Germinal center (tissue), 1 donor: ENCODE measurements around the gene ABLIM2.

Experiments used
- DNase-seq: peaks from one replicate; pipeline ENCODE4 v3.0.0; 2012; ENCODE audit warnings: mixed read lengths, low spot score

ABLIM2 gene

DNA sequence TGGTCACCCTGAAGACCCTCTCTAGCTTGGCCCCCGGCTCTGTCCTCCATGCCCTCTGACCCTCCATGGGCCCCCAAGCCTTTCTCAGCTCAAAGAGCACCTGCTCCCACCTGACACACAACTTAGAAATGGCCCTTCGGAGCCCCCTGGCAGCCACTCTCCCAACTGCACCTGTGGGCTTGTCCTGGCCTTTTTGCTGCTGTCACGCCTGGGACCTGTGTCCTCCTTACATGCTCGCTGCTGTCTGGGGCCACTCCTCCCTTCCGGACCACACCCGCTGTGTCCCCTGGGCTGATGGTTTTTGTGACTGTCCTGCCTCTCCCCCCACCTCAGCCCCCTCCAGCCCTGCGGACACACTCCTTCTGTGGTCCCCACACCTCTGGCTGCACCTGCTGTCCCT lies 112.7 kb downstream of the ABLIM2 start:
- DNase-seq, result no peak

DNA sequence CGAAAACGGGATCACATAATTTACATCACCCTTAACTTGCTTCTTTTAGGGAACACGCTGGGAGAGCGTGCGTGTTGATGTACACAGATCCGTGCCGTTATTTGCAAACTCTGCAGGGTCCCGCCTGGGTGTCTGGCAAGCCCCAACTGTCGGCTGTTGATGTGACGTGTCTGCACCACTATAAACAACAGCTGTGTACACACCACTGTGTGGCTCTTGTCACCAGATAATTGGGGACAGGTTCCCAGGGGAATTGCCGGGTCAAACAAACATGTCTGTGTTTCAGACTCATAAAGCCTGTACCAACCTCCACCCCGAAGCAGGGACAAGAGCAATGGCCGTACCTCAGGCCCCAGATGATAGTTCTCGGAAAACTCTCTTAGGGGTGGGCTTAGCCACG lies 113.9 kb downstream of the ABLIM2 start:
- DNase-seq, result no peak

DNA sequence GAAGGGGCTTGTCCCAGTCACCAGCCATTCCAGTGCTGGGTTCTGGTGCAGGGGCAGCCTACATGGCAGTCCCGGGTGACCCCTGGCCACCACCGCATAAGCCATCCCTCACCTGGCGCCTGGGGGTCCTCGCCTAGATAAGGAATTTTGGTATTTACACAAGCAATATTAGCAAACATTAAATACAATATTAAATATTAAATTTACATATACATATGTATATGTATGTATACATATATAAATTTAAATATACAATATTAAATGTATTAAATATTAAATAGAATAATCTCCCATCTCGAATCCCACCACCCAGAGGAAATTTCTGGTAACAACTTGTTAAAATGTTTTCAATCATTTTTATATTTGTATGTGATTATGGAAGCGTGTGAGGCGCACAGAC lies 114.4 kb downstream of the ABLIM2 start:
- DNase-seq, result no peak

DNA sequence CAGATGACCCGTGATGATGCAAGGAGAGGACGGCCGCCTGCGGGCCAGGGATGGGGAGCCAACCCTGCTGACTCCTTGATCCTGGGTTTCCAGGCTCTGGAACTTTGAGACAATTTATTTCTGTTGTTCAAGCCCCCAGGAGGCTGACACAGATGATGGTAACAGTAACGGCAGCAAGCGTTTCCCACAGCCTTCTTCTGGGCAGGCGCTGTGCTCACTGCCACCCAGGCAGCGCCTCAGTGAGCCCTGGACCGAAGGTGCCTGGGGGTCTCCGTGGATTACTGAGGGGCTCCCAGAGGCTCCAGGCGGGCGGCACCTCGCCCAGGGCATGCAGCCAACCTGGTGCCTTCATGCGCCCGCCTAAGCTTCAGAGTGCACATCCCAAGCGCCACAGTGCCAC lies 115.0 kb downstream of the ABLIM2 start:
- no peak for DNase-seq

DNA sequence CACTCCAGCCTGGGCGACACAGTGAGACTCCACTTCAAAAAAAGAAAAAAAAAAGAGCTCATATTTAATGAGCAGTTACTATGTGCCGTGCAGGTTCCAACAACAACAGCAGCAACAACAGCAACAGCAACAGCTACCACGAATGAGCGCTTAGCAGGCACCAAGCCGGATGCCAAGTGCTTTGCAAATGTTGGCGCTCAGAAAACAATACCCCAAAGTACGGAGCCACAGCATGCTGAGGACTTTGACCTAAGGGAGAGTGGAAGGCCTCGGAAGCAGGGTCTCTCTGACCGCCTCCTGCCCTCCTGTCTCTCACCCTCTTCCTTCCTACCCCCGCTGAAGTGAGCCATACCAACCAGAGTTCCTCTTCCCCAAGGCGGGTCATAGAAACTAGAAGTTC lies 116.7 kb downstream of the ABLIM2 start:
- DNase-seq, result no peak

DNA sequence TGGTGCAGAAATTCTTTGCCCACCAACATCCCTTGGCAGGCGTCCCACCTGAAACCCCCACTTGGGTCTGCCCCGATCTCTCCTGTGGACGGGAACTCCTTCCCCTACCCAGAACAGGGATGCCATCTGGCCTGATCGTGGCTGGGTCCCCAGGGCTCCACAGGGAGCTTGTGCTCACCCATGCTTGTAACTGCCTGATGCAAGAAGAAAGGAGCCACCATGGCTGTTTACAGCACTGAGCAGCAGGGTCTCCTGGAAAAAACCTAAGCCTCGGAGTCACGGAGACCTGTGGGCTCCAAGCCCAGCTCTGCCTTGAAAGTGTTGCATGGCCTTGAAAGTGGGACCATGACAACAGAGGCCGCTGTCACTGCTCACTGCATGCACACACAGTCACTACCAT lies 117.4 kb downstream of the ABLIM2 start:
- DNase-seq, result no peak

DNA sequence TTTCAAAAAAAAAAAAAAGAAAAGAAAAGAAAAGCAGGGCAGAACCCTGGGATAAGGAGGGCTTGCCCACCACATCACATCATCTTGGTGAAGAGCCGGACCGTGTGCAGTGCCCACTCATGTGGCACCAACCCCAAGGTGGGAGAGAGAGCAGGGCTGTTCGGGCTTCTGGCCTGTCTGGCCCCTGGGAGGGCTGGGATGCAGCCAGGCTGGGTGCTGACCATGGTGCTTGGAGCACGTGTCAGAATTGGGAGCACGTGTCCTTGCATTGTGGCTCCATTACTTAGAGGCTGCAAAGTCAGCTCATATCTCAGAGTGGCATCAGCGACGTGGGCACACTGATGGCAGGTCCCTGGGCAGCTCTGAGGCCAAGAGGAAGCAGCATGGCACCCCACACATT lies 118.0 kb downstream of the ABLIM2 start:
- no peak for DNase-seq

DNA sequence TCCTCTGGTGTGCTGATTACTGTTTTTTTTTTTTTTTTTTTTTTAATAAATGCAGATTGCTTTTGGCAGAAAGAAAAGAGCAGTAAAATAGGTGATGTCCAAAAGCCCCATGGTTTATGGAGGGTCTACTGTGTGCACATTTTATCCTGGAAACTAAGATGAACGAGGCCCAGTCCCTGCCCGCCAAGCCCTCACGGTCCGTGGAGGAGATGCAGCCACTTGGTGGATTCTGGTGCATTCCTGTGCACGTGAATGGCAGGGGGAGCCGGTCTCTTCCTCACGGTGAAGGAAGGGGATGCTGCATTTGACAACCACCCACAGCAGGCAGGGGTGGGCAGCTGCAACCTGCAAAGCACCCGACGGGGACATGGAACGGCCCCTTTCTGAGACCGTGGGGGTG lies 118.8 kb downstream of the ABLIM2 start:
- DNase-seq, result no peak

DNA sequence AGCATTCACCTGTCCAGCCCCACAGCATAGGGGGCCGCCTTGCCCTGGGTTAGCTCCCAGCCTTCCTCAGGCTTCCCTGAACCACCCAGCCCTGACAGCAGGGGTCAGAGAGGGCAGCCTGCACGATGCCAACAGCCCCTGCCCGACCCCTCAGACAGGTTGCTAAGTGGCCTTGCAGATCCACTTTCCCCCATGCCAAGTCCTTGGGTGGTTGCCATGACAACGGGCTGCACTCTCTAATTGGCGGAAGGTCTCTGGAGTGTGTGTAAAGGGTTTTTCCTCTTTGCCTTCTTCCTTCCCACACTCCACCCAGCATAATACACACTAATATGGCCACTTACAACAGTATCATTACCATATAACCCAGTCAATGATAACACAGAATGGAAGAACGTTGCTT lies 119.3 kb downstream of the ABLIM2 start:
- DNase-seq, result no peak

DNA sequence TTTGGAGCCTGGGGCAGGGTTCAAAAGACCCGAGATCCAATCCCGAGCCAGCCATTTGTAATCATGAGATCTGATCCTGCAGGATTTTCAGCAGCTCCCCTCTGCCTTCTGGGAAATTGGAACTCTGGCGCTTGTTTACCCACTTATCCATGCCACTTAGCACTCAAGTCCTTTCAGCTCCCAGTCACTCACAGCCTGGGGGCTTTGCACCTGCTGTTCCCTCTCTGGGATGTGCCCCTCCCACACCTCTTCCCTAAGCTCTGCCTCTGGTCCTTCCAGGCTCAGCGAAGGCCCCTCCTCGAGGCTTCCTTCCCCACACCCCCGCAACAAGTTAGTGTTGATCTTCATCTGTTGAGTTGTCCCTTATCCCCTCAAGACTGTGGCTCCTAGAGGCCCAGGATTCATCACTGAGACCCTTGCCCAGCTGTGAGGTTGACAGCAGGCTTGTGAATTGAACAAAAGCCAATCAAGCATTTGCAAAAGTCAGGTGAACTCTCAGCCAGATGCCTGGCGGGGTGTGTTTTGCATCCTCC lies 119.8 kb downstream of the ABLIM2 start:
- DNase-seq, result no peak

DNA sequence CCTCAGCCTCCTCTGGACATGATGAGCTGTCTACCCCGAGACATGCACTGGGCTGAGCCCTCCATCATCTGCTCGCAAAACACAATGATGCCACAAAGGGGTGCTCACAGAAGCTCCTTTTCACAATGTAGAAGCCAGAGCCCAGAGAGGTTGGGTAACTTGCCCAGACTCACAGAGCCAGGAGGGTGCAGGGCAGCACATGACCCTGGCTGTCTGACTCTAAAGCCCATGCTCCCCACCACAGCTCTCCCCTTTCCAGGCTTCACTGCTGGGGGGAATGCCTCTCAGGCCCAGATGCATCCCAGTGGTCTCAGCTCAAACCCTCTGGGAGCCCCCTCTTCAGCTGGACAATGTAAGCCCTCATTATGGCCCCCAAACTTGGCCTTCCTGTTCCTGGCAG lies 120.5 kb downstream of the ABLIM2 start:
- no peak for DNase-seq

DNA sequence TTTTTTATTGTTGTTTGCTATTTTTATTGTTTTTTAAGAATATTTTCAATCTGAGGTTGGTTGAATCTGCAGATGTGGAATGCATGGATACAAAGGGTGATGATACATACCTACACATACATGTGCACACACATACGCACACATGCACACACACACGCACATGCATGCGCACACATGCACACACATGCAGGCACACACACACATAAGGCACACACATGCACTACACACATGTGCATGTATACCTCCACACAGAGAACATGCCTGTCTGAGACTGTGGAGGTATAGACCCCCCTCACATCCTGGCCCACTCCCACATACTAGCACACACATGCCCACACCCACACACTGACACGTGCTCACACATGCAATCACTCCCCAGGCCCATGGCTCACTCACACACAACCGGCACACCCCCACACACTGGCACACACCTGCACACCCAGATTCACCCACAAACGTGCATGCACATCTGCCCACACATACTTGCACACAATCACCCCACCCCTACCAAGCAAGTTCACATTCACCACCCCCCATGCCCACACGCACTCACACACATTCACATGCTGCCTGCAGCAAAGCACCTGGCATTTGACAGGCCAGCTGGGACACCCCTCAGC lies 121.4 kb downstream of the ABLIM2 start:
- DNase-seq, result no peak

DNA sequence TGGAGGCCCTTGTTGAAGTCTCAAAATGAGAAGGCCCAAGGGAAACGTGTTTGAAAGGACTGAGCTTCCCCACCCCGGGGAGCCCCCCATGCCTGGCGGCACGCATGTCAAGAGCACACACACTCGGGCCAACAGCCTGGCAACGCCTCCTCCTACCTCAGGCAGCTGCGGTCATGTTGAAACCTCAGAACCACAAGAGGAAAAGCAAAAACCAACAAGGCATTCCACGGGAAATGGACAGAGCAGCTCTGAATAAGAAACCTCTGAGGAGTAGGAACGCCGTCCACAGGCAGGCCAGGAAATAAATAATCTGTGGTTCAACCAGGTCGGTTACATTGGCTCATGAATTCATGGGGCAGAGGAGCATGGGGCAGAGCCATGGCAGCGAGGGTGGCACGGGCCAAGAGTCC lies 123.2 kb downstream of the ABLIM2 start:
- no peak for DNase-seq

DNA sequence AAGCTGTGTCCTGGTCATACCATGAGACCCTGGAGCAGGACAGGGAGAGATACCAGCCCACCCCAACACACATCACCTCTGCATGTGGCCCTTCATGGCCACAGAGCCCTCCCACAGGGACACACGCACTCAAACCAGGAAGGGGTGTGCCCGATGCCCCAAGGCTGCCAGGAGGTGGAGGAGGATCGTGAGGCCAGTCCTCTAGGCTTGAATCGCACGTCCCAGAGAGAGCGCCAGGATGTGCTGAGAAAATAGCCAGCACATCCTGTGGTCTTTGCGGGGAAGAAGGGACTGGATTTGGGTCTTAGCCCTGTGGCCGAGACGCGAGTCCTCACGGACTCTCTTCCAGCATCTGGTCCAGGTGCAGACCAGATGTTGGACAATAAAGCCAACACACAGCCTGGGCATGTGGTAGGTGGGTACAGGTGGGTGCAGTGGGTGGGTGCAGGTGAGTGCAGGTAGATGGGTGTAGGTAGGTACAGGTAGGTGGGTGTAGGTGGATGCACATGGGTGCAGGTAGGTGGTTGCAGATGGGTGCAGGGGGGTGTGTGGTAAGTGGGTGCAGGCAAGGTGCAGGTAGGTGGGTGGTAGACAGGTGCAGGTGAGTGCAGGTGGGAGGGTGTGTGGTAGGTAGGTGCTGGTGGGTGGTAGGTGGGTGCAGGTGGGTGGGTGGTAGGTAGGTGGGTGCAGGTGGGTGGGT lies 124.6 kb downstream of the ABLIM2 start:
- DNase-seq, result no peak

DNA sequence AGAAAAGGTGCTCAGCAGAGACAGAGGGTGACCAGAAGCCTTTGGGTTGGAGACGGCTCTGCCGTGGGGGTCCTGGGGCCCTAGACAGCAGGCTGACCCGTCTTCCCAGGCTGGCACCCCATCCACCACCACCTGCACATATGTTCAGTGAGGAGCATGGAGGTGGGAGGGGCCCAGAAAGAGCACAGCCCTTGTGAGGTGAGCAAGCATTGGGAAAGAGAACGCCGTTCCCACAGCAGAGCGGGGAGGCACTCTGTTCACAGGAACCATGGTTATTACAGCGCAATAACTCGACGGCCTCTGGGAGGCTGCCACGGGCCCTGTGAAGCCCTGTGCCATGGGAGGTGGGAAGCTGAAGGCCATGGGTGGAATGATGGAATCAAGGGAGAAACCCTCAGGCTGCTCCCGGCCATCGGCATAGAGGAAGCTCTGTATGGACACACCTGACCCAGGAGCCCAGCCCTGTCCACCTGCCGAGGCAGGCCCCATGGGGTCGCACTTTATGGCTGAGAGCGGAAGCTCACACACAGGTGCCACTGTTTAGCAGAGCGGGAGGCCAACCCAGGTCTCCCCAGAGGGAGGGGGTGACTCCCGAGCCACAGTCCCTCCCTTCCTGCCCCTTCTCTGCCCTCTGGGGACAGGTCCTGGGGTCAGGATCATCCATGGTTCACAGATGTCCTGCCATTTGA lies 125.4 kb downstream of the ABLIM2 start:
- no peak for DNase-seq

DNA sequence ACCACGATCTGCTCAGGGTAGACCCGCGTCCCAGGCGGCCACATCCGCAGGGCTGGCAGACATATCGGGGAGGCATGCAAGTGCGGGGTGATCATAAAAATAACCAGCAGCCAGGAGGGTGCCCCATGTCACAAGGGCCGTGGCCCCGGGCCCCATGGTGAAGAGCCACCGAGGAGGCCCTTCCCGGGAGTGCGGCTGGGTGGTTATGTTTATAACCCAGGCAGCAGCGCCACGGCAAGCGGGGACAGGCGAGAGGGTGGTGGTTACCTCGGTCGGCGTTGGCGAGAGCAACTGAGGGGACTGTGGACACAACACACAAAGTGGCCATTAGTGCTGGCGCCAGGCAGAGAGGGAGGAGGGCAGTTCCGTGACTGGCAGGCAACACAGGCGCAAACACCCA lies 126.2 kb downstream of the ABLIM2 start:
- no peak for DNase-seq

DNA sequence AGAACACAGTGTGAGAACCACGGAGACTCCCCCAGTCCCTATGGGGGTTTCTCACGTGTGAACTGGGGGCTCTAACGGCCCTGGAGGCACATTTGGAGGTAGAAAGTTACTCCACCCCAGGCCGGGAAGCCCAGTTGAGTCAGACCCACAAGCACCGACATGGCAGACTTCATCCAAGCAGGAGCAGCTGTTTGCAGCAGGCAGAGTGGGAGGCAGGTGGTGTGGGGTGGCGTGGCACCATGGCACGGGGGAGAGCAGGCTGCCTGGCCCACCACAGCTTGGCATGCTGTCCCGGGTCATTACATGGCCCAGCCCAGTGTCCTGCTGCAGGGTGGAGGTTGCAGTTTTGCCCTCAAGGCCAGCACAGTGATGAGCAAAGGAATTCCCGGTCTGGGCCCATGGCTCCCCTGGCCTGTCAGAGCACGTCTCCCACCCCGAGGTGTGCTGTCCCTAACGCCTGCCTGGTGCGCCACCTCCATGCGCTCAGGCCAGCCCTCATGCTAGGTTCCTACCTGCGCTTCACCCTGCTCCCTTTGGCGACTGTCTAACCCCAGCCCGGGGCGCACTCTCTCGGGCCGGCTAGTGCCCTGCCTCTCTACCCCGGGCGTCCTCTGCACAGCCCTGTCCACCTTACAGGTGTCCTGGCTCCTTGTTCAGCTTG lies 128.4 kb downstream of the ABLIM2 start:
- no peak for DNase-seq

DNA sequence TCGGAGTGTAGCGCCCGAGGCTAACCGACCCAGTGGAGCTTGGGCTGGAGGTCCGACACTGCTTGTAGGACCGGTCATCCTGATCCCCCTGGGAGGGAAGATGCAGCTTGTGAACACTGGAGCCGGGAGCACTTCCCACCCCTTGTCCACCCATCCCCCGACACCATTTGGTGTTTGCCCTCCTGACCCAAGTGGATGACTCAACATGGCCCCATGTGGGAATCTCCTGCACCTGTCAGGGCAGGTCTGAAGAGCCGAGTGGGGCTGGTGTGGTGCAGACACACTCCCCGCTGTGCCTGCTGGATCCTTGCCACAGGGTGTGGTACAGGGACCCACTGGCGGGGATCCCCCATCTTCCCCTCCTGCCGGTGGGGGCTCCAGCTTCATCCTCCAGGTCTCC lies 128.9 kb downstream of the ABLIM2 start:
- no peak for DNase-seq

DNA sequence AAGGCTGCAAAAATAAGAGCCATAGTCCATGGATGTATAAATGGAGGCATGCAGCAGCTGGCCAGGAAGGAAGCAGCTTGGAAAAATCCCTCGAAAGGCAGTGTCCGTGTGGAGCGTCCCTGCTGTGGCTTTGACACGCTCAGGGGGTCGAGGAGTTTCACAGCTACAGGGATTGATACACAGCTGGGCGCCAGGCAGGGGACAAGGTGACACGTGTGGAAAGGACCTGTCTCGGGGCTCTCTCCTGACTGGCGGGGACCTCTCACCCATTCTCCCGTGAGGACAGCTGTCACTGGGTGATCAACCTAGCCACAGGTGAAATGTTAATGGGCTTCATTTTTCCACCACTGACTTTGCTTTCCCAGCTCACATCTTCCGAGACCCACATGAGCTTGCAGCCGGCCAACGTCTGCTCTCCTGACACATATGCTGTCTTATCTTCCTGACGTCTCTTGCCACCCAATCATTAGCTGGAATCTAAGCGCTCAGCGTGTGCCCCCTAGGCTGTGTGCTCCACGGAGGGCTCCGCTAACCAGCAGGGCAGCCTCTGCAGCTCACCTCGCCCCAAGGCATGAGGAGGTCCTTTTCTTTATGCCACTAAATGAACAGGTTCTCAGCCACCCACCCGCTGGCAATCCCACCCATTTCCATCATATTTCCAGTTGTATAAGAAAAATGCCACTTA lies 129.6 kb downstream of the ABLIM2 start:
- no peak for DNase-seq

DNA sequence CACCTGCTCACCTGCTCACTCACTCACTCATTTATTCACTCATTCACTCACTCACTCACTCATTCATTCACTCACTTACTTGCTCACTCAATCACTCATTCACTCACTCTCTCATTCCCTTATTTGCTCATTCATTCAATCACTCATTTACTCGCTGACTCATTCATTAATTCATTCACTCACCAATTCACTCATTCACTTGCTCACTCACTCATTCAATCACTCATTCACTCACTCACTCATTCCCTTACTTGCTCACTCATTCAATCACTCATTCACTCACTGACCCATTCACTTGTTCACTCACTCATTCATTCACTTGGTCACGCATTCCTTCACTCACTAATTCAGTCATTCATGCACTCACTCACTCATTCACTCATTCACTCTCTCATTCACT lies 130.2 kb downstream of the ABLIM2 start:
- DNase-seq, result no peak

DNA sequence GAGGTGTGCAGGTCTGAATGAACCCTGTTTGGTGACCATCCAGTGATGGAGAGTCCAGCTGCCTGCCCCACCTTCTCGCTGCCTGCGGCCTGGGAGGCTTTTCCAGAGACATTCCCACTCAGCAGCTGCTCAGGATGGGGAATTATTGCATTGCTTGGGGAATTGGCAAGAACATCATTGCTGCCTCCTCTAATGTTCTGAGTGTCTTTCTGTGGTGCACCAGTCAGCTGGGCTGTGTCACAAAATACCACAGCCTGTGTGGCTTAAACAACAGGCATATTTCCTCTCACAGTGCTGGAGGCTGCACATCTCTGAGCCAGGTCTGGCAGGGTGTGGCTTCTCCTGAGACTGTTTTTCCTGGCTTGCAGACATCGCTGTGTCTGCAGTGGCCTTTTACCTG lies 132.2 kb downstream of the ABLIM2 start:
- no peak for DNase-seq

DNA sequence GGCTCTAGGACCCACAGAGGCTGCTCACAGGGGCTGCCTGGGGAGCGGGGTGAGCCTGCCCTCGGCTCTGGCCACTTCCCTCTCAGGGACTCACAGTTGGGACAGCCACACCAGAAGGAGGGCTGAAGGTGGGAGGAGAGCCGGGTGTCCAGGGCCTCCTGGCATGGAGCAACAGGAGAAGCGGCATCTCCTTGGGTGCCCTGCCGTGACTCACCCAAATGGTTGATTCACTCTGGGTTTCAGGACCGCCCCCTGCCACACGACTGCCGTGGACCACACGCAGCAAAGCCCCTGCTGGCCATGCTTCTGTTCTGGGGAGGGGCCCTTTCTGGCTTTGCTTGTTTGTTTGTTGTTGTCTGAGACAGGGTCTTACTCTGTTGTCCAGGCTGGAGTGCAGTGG lies 132.9 kb downstream of the ABLIM2 start:
- no peak for DNase-seq
